SU-DHL-6 (cell line): Measurements from ENCODE around the gene RABGGTB.
A peak's percentile ranks its signal among the peaks of the same experiment; 100 is the strongest.

Experiments
- H2AFZ ChIP-seq: fragments of 200-600 bp; sonication (generic); 2 replicates; pipeline ENCODE4 v1.6.1; 2014; ENCODE audit warnings: low read depth, mild to moderate bottlenecking, moderate library complexity, mixed read lengths, antibody characterized with exemption, low read length; ENCODE audit not compliant: severe bottlenecking
- H3F3A ChIP-seq: fragments of 200-600 bp; shearing (Covaris generic); 2 replicates; pipeline ENCODE4 v1.6.0; 2016; ENCODE audit warnings: antibody characterized with exemption, mild to moderate bottlenecking; ENCODE audit not compliant: insufficient read depth
- H3K27ac ChIP-seq: fragments of 200-600 bp; sonication (generic); 2 replicates; pipeline ENCODE4 v1.5.1; 2016; ENCODE audit warnings: low read depth, mild to moderate bottlenecking, low read length, moderate library complexity, mixed read lengths
- H3K27me3 ChIP-seq: fragments of 200-600 bp; sonication (generic), shearing (Covaris generic); 2 replicates; pipeline ENCODE4 v1.6.0; 2014; ENCODE audit warnings: mild to moderate bottlenecking, low read length
- H3K36me3 ChIP-seq: fragments of 200-600 bp; sonication (generic); 2 replicates; pipeline ENCODE4 v1.6.1; 2014; ENCODE audit warnings: mild to moderate bottlenecking, low read length, mixed read lengths
- H3K4me2 ChIP-seq: fragments of 300-600, 200-600 bp; shearing (Covaris generic), sonication (generic); 2 replicates; pipeline ENCODE4 v1.6.0; 2014; ENCODE audit warnings: low read length, low read depth, mild to moderate bottlenecking; ENCODE audit not compliant: poor library complexity, severe bottlenecking
- H3K4me3 ChIP-seq: fragments of 200-600 bp; sonication (generic); 2 replicates; pipeline ENCODE4 v1.5.1; 2014; ENCODE audit warnings: antibody characterized with exemption, low read length, mild to moderate bottlenecking, mixed read lengths; ENCODE audit not compliant: insufficient read depth, poor library complexity, severe bottlenecking
- H3K79me2 ChIP-seq: fragments of 200-600 bp; sonication (generic); 2 replicates; pipeline ENCODE4 v1.6.1; 2014; ENCODE audit warnings: mild to moderate bottlenecking, low read length, moderate library complexity; ENCODE audit not compliant: insufficient read depth
- H3K9ac ChIP-seq: fragments of 200-600 bp; sonication (generic); 2 replicates; pipeline ENCODE4 v1.7.0; 2014; ENCODE audit warnings: mild to moderate bottlenecking, low read length
- H3K9me2 ChIP-seq: fragments of 200-600 bp; sonication (generic); replicated peaks from 2 replicates; pipeline ENCODE4 v1.6.1; 2014; ENCODE audit warnings: low read length; ENCODE audit not compliant: insufficient read depth
- H3K9me3 ChIP-seq: fragments of 200-600 bp; sonication (generic); 2 replicates; pipeline ENCODE4 v1.6.1; 2014; ENCODE audit warnings: low read length, mixed read lengths; ENCODE audit not compliant: insufficient read depth
- H4K20me1 ChIP-seq: fragments of 200-600 bp; sonication (generic); 2 replicates; pipeline ENCODE4 v1.6.1; 2014; ENCODE audit warnings: low read depth, mild to moderate bottlenecking, antibody characterized with exemption, low read length, moderate library complexity, mixed read lengths
- EZH2phosphoT487 ChIP-seq: fragments of 200-600 bp; sonication (generic), shearing (Covaris generic); conservative IDR thresholded peaks from 2 replicates; pipeline ENCODE4 v1.6.1; 2018; ENCODE audit warnings: mild to moderate bottlenecking, antibody characterized with exemption, low read length, moderate library complexity, mixed read lengths
- TF ChIP-seq, protein P1 (sequence below): fragments of 200-600 bp; sonication (generic); IDR thresholded peaks from one replicate; pipeline ENCODE4 v1.5.1; 2017; ENCODE audit warnings: antibody characterized with exemption, mild to moderate bottlenecking, low read length, moderate library complexity; ENCODE audit not compliant: insufficient read depth, poor library complexity, severe bottlenecking

Gene RABGGTB

DNA sequence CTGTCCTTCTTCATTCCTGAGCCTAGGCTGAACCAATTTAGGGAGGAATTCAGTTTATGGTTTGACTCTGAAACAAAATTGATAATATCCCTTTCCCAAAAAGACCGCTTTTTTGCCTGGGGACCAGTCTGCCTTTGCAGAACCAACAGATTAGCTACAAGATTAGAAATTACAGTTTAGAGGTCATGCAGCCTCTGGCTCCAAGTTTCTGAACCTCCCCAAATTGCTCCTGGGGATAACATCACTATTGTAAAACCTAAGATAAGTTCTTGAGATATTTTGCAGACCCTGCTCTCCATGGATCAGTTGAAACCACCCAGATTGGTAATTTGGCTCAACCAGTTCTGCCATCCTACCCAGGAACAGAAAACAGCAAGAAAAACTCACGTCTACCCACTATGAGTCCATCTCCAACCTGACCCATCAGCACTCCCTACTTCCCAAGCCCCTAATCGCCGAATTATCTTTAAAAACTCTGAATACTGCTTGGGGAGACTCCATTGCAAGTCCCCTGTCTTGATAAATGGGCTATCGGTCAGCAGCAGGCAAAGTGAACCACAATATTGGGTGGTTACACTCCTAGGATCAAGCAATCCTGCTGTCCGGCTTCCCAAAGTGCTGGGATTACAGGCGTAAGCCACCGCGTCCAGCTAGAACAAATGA, 605 bp upstream of the RABGGTB start:
- H3K27ac ChIP-seq, result peak overlapping the region; percentile 96
- H3K9ac ChIP-seq, result peak overlapping the region; percentile 85
- H3K27me3 ChIP-seq, result no peaks in the 10 kb centered on the region
- TF ChIP-seq, protein P1, sequence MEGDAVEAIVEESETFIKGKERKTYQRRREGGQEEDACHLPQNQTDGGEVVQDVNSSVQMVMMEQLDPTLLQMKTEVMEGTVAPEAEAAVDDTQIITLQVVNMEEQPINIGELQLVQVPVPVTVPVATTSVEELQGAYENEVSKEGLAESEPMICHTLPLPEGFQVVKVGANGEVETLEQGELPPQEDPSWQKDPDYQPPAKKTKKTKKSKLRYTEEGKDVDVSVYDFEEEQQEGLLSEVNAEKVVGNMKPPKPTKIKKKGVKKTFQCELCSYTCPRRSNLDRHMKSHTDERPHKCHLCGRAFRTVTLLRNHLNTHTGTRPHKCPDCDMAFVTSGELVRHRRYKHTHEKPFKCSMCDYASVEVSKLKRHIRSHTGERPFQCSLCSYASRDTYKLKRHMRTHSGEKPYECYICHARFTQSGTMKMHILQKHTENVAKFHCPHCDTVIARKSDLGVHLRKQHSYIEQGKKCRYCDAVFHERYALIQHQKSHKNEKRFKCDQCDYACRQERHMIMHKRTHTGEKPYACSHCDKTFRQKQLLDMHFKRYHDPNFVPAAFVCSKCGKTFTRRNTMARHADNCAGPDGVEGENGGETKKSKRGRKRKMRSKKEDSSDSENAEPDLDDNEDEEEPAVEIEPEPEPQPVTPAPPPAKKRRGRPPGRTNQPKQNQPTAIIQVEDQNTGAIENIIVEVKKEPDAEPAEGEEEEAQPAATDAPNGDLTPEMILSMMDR, result no peak
- no peak for TF ChIP-seq EZH2phosphoT487
- no peaks in the 10 kb centered on the region for H3K9me3 ChIP-seq
- H4K20me1 ChIP-seq, result peaks cover 36% of the 10 kb centered on the region
- no peak overlapping the region for H2AFZ ChIP-seq
- H3F3A ChIP-seq, result peaks cover 60% of the 10 kb centered on the region
- peaks cover 39% of the 10 kb centered on the region for H3K36me3 ChIP-seq
- no peaks in the 10 kb centered on the region for H3K9me2 ChIP-seq
- peaks cover 44% of the 10 kb centered on the region for H3K79me2 ChIP-seq
- peak overlapping the region; percentile 95 for H3K4me3 ChIP-seq
- peak overlapping the region; percentile 95 for H3K4me2 ChIP-seq

GRCh38 chr1:75786901-75787493, 941 bp downstream of the RABGGTB start:
- H3F3A ChIP-seq, result peaks cover 76% of the 10 kb centered on the region
- no peaks in the 10 kb centered on the region for H3K9me2 ChIP-seq
- no peak overlapping the region for H2AFZ ChIP-seq
- H3K9ac ChIP-seq, result peak overlapping the region; percentile 85
- TF ChIP-seq EZH2phosphoT487, result no peak
- TF ChIP-seq, protein P1, result no peak
- peaks cover 51% of the 10 kb centered on the region for H4K20me1 ChIP-seq
- peak overlapping the region; percentile 95 for H3K4me3 ChIP-seq
- no peaks in the 10 kb centered on the region for H3K27me3 ChIP-seq
- H3K4me2 ChIP-seq, result peak overlapping the region; percentile 95
- no peaks in the 10 kb centered on the region for H3K9me3 ChIP-seq
- peak overlapping the region; percentile 96 for H3K27ac ChIP-seq
- H3K36me3 ChIP-seq, result peaks cover 53% of the 10 kb centered on the region
- peaks cover 60% of the 10 kb centered on the region for H3K79me2 ChIP-seq

GRCh38 chr1:75787524-75787923, 1.5 kb downstream of the RABGGTB start:
- Histone ChIP-seq H3K9ac (peak overlapping the region; percentile 85), H4K20me1 (peaks cover 56% of the 10 kb centered on the region), H3K36me3 (peaks cover 58% of the 10 kb centered on the region)

More at GRCh38 chr1:75787524-75787923, 1.5 kb downstream of the RABGGTB start:
- peaks cover 81% of the 10 kb centered on the region for H3F3A ChIP-seq
- no peaks in the 10 kb centered on the region for H3K9me3 ChIP-seq
- H3K9me2 ChIP-seq, result no peaks in the 10 kb centered on the region
- H3K79me2 ChIP-seq, result peaks cover 64% of the 10 kb centered on the region
- H3K27me3 ChIP-seq, result no peaks in the 10 kb centered on the region
- H2AFZ ChIP-seq, result no peak overlapping the region
- peak overlapping the region; percentile 96 for H3K27ac ChIP-seq
- TF ChIP-seq, protein P1, result no peak
- TF ChIP-seq EZH2phosphoT487, result no peak
- H3K4me3 ChIP-seq, result peak overlapping the region; percentile 95
- peak overlapping the region; percentile 95 for H3K4me2 ChIP-seq
